ENCODE data around the gene HSD17B12. TPM values are rescaled to one million over a fixed set of nuclear protein-coding genes. Genes with fewer than 3 reads are reported as not detected.

HSD17B12 gene
- total and polyA plus RNA-seq, 2 experiments from 2014 or later, result 128 to 168 TPM

- TF ChIP-seq ZNF462 (CRISPR knock-in tag; IDR thresholded peaks at IDR 0.05), result no peak
These were observed 7.9 kb downstream of the HSD17B12 start (continued) for GRCh38 chr11:43688394-43688793.

GRCh38 chr11:43689167-43689566 lies 8.6 kb downstream of the HSD17B12 start:
- Mint-ChIP-seq H3K4me1 (peaks cover 31% of the 10 kb centered on the region), H3K27ac (no peak overlapping the region; the same call in 1 of the 2 replicates)
- TF ChIP-seq EZH2phosphoT487 (IDR thresholded peaks at IDR 0.05; ENCODE audit: unreplicated experiment), result no peak
- no peak for TF ChIP-seq STAT1 (IDR thresholded peaks at IDR 0.05; ENCODE audit: unreplicated experiment)
- no peak for TF ChIP-seq ETS1 (IDR thresholded peaks at IDR 0.05)
- TF ChIP-seq CTCF (conservative IDR thresholded peaks at IDR 0.05; ENCODE audit: low read depth in 2 of 2), result no peak
- TF ChIP-seq REST (IDR thresholded peaks at IDR 0.05; ENCODE audit: unreplicated experiment), result no peak
- no peak for TF ChIP-seq NANOG (IDR thresholded peaks at IDR 0.05; ENCODE audit: borderline replicate concordance)
- no peak for TF ChIP-seq ZNF114 (CRISPR knock-in tag; IDR thresholded peaks at IDR 0.05)
- TF ChIP-seq EZH2 (IDR thresholded peaks at IDR 0.05; ENCODE audit: low read depth, unreplicated experiment), result no peak
- TF ChIP-seq ZNF331 (CRISPR knock-in tag; IDR thresholded peaks at IDR 0.05; ENCODE audit: low read depth), result no peak
- TF ChIP-seq CREB1 (CRISPR knock-in tag; IDR thresholded peaks at IDR 0.05; ENCODE audit: low read depth), result no peak
- no peak for TF ChIP-seq JUNB (IDR thresholded peaks at IDR 0.05; ENCODE audit: unreplicated experiment)
- TF ChIP-seq POLR2AphosphoS5 (IDR thresholded peaks at IDR 0.05; ENCODE audit: low read depth), result no peak

More at GRCh38 chr11:43689167-43689566, 8.6 kb downstream of the HSD17B12 start:
- peaks cover 54% of the 10 kb centered on the region for H4K20me1 ChIP-seq (replicated peaks; ENCODE audit: insufficient read depth)
- H3K4me2 ChIP-seq, result no peak overlapping the region
- DNase-seq (ENCODE audit: low spot score) (no peak), ATAC-seq (no peak)
- no peaks in the 10 kb centered on the region for H3K27me3 ChIP-seq (ENCODE audit: insufficient read depth)
- Mint-ChIP-seq H3K4me3 (no peak overlapping the region), H3K36me3 (ENCODE audit: low read depth) (peaks cover 22% of the 10 kb centered on the region), H3K27me3 (ENCODE audit: insufficient read depth, low read depth, poor library complexity) (no peaks in the 10 kb centered on the region), H3K9me3 (no peaks in the 10 kb centered on the region)
- H3K9me2 ChIP-seq (ENCODE audit: insufficient read depth), result no peaks in the 10 kb centered on the region
- no peak overlapping the region for H3K4me3 ChIP-seq
- H2AFZ ChIP-seq, result no peak overlapping the region
- peaks cover 99% of the 10 kb centered on the region for H3K79me2 ChIP-seq (replicated peaks; ENCODE audit: insufficient read depth)
- H3F3A ChIP-seq (replicated peaks; ENCODE audit: low read depth), result no peaks in the 10 kb centered on the region
- H3K27ac ChIP-seq (ENCODE audit: low read depth), result no peak overlapping the region
- peaks cover 41% of the 10 kb centered on the region for H3K4me1 ChIP-seq (ENCODE audit: insufficient read depth)
- H3K36me3 ChIP-seq (ENCODE audit: insufficient read depth), result no peaks in the 10 kb centered on the region; the same call in 1 of the 2 replicates

All from GM23338 (cell line).